ENCODE data around the gene NFIA. TPM values are rescaled to one million over a fixed set of nuclear protein-coding genes. Genes with fewer than 3 reads are reported as not detected.

Gene NFIA
- total and polyA plus RNA-seq, 9 of the 15 experiments (the other 6 are each of a cell fraction or from before 2014, with no cell fraction given) = 5.3 to 24.9 (median 9.8) TPM

GRCh38 chr1:61141288-61142042, 59.1 kb downstream of the NFIA start (continued):
- TF ChIP-seq KDM2B (CRISPR knock-in tag; IDR thresholded peaks at IDR 0.05) (no peak), LCOR (CRISPR knock-in tag; IDR thresholded peaks at IDR 0.05) (no peak), CEBPB (tag; IDR thresholded peaks at IDR 0.05) (peak; percentile 98), LARP7 (IDR thresholded peaks at IDR 0.05) (no peak), PYGO2 (tag; IDR thresholded peaks at IDR 0.05) (no peak), NR2F6 (CRISPR knock-in tag; IDR thresholded peaks at IDR 0.05) (no peak), ETS2 (tag; IDR thresholded peaks at IDR 0.05; ENCODE audit: borderline replicate concordance, poor library complexity, severe bottlenecking) (no peak), NONO (IDR thresholded peaks at IDR 0.05; ENCODE audit: low read depth in 2 of 2, low read length in 1 of 2) (no peak), ILF3 (IDR thresholded peaks at IDR 0.05; ENCODE audit: borderline replicate concordance) (no peak), ZNF24 (IDR thresholded peaks at IDR 0.05) (no peak), TGIF2 (CRISPR knock-in tag; IDR thresholded peaks at IDR 0.05) (no peak), E2F1 (CRISPR knock-in tag; IDR thresholded peaks at IDR 0.05) (no peak), ZNF778 (CRISPR knock-in tag; IDR thresholded peaks at IDR 0.05) (no peak), ETV6 (IDR thresholded peaks at IDR 0.05; ENCODE audit: borderline replicate concordance in 1 of 2, low read depth in 2 of 2, low read length in 1 of 2) (0 out of 4 replicates have a peak, but pooled peaks of 1 of the 2 experiments have one; percentile 12), ETV6 (CRISPR knock-in tag; IDR thresholded peaks at IDR 0.05; ENCODE audit: borderline replicate concordance) (no peak), NFIX (CRISPR knock-in tag; IDR thresholded peaks at IDR 0.05; ENCODE audit: low read depth) (no peak), RNF2 (IDR thresholded peaks at IDR 0.05) (no peak; the same call in none of the 2 replicates), ZBTB1 (CRISPR knock-in tag; IDR thresholded peaks at IDR 0.05; ENCODE audit: borderline replicate concordance, low read depth) (no peak), ARID3B (CRISPR knock-in tag; IDR thresholded peaks at IDR 0.05; ENCODE audit: borderline replicate concordance) (no peak), NRF1 (conservative IDR thresholded peaks at IDR 0.05 in 1 of 2, IDR thresholded peaks at IDR 0.05 in 1 of 2) (peak; percentile 49 to 65; a peak in 3 of 4 replicates), HNRNPK (IDR thresholded peaks at IDR 0.05; ENCODE audit: low read depth, low read length, poor library complexity, severe bottlenecking) (no peak), POLR3A (IDR thresholded peaks at IDR 0.05; ENCODE audit: borderline replicate concordance, extremely low read depth, insufficient read depth, insufficient read length) (no peak), ZNF507 (tag; conservative IDR thresholded peaks at IDR 0.05) (no peak), HDAC8 (tag; IDR thresholded peaks at IDR 0.05) (peak; percentile 74), MTA3 (IDR thresholded peaks at IDR 0.05; ENCODE audit: borderline replicate concordance) (no peak)
- TF ChIP-seq, protein P1, sequence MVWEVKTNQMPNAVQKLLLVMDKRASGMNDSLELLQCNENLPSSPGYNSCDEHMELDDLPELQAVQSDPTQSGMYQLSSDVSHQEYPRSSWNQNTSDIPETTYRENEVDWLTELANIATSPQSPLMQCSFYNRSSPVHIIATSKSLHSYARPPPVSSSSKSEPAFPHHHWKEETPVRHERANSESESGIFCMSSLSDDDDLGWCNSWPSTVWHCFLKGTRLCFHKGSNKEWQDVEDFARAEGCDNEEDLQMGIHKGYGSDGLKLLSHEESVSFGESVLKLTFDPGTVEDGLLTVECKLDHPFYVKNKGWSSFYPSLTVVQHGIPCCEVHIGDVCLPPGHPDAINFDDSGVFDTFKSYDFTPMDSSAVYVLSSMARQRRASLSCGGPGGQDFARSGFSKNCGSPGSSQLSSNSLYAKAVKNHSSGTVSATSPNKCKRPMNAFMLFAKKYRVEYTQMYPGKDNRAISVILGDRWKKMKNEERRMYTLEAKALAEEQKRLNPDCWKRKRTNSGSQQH (CRISPR knock-in tag; IDR thresholded peaks at IDR 0.05) = no peak
